Endothelial cell of umbilical vein (primary cell): Measurements from ENCODE around the gene PXMP4. TPM values are rescaled to one million over a fixed set of nuclear protein-coding genes. Genes with fewer than 3 reads are reported as not detected.

Experiments
- BruUV-seq: library from RNA; stranded (reverse); fragments of 400-500 nt; replicated peaks from 2 replicates; lab custom pipeline; 2021; lab: Mats Ljungman, UMichigan
- CTCF ChIA-PET: fragments of 300-600, 350-600 bp; sonication (Branson Sonifier 250); formaldehyde crosslinking; loops from one replicate; lab custom pipeline; 2021; ENCODE audit warnings: antibody characterized with exemption, inconsistent platforms; lab: Charles Lee
- POLR2A ChIA-PET: fragments of 300-600, 350-600 bp; sonication (Branson Sonifier 250); formaldehyde crosslinking; loops from one replicate; lab custom pipeline; 2021; ENCODE audit warnings: antibody characterized with exemption, inconsistent platforms; lab: Charles Lee
- DNase-seq: peaks from one replicate; pipeline ENCODE4 v3.0.0-alpha.2; 2011; ENCODE audit warnings: low read depth, low spot score
- FAIRE-seq: peaks from 2 replicates; lab custom pipeline; 2011; peaks lifted over from hg19 to GRCh38; lab: Jason Lieb, UNC
- H2AFZ ChIP-seq: 2 replicates; pipeline ENCODE4 v1.6.0; 2012; ENCODE audit warnings: low read depth, low read length, control low read depth, inconsistent platforms
- H3K27ac ChIP-seq: 2 replicates; pipeline ENCODE4 v1.5.1; 2011; ENCODE audit warnings: low read depth, mild to moderate bottlenecking, control low read depth, low read length, moderate library complexity; ENCODE audit not compliant: insufficient read depth
- H3K27me3 ChIP-seq, 2 experiments: 2 replicates each; pipeline versions ENCODE4 v1.6.0 to v1.6.1; 2011; ENCODE audit warnings: low read length in 2 of 2, mixed read lengths in 1 of 2; ENCODE audit not compliant: control insufficient read depth in 2 of 2, insufficient read depth in 2 of 2
- H3K36me3 ChIP-seq, 2 experiments: 2 replicates in 1 of 2; 3 replicates in 1 of 2; pipeline ENCODE4 v1.5.1; 2011; ENCODE audit warnings: low read length in 2 of 2, mild to moderate bottlenecking in 1 of 2, moderate library complexity in 1 of 2; ENCODE audit not compliant: control insufficient read depth in 2 of 2, insufficient read depth in 2 of 2; ENCODE audit errors: extremely low read depth in 1 of 2
- H3K4me1 ChIP-seq: 3 replicates; pipeline ENCODE4 v1.5.1; 2011; ENCODE audit warnings: mild to moderate bottlenecking, low read length; ENCODE audit not compliant: control insufficient read depth, insufficient read depth; ENCODE audit errors: extremely low read depth
- H3K4me2 ChIP-seq: 2 replicates; pipeline ENCODE4 v1.6.1; 2011; ENCODE audit warnings: low read length, control low read depth, mixed read lengths; ENCODE audit not compliant: insufficient read depth
- H3K4me3 ChIP-seq, 3 experiments: fragments of 200-600 bp in 1 of 3; sonication (generic), shearing (Covaris generic) in 1 of 3; replicated peaks in 1 of 3; 2 replicates each; pipeline ENCODE4 v1.5.1; 2011 to 2016; ENCODE audit warnings: control low read depth in 3 of 3, low read length in 3 of 3, mild to moderate bottlenecking in 2 of 3, inconsistent platforms in 1 of 3, low read depth in 1 of 3, moderate library complexity in 1 of 3; ENCODE audit not compliant: insufficient read depth in 1 of 3
- H3K79me2 ChIP-seq: 2 replicates; pipeline ENCODE4 v1.6.0; 2012; ENCODE audit warnings: low read length, inconsistent platforms; ENCODE audit not compliant: control insufficient read depth, insufficient read depth
- H3K9ac ChIP-seq: replicated peaks from 2 replicates; pipeline ENCODE3; 2011; ENCODE audit warnings: low read length, control low read depth; ENCODE audit not compliant: insufficient read depth; ENCODE audit errors: extremely low read depth
- H3K9me1 ChIP-seq: replicated peaks from 3 replicates; pipeline ENCODE4 v1.6.0; 2011; ENCODE audit warnings: mild to moderate bottlenecking, low read length; ENCODE audit not compliant: control insufficient read depth, insufficient read depth; ENCODE audit errors: extremely low read depth
- H3K9me3 ChIP-seq: replicated peaks from 2 replicates; pipeline ENCODE4 v1.5.1; 2012; ENCODE audit warnings: low read length, inconsistent platforms; ENCODE audit not compliant: control insufficient read depth, insufficient read depth
- H4K20me1 ChIP-seq: replicated peaks from 2 replicates; pipeline ENCODE3; 2011; ENCODE audit warnings: mild to moderate bottlenecking, low read length; ENCODE audit not compliant: control insufficient read depth, insufficient read depth; ENCODE audit errors: extremely low read depth
- CTCF ChIP-seq, 2 donors: IDR thresholded peaks; 1 replicate in 1 of 2; 2 replicates in 1 of 2; pipeline ENCODE4 v1.5.1; 2011; ENCODE audit warnings: low read length in 2 of 2, mild to moderate bottlenecking in 2 of 2, moderate library complexity in 2 of 2, control low read depth in 1 of 2, inconsistent platforms in 1 of 2, low read depth in 1 of 2; ENCODE audit not compliant: insufficient read depth in 1 of 2; ENCODE audit errors: extremely low read depth in 1 of 2
- EZH2 ChIP-seq: IDR thresholded peaks from 2 replicates; pipeline ENCODE4 v1.6.1; 2012; ENCODE audit warnings: borderline replicate concordance, low read depth, mild to moderate bottlenecking, moderate library complexity, low read length, inconsistent platforms; ENCODE audit not compliant: severe bottlenecking
- FOS ChIP-seq: IDR thresholded peaks from 2 replicates; pipeline ENCODE4 v1.6.1; 2011; ENCODE audit warnings: mild to moderate bottlenecking, low read length, moderate library complexity, borderline replicate concordance; ENCODE audit not compliant: insufficient read depth
- GATA2 ChIP-seq: IDR thresholded peaks from 2 replicates; pipeline ENCODE4 v1.7.0; 2011; ENCODE audit warnings: low read depth, mild to moderate bottlenecking, moderate library complexity, mixed read lengths, low read length; ENCODE audit not compliant: insufficient read length, insufficient read depth
- JUN ChIP-seq: IDR thresholded peaks from 2 replicates; pipeline ENCODE4 v1.6.1; 2011; ENCODE audit warnings: borderline replicate concordance, low read depth; ENCODE audit not compliant: insufficient read length, insufficient read depth
- MAX ChIP-seq: IDR thresholded peaks from 2 replicates; pipeline ENCODE4 v1.6.1; 2011; ENCODE audit not compliant: insufficient read depth, insufficient read length
- MYC ChIP-seq: IDR thresholded peaks from one replicate; pipeline ENCODE4 v1.6.1; 2011; ENCODE audit warnings: mild to moderate bottlenecking, low read depth, low read length
- POLR2A ChIP-seq: IDR thresholded peaks from 2 replicates; pipeline ENCODE4 v1.6.1; 2012; ENCODE audit warnings: low read depth, mild to moderate bottlenecking, control low read depth, low read length
- POLR2AphosphoS5 ChIP-seq: IDR thresholded peaks from 2 replicates; pipeline ENCODE4 v1.6.1; 2012; ENCODE audit warnings: low read depth, mild to moderate bottlenecking, control low read depth, low read length, moderate library complexity; ENCODE audit not compliant: insufficient read depth
- dilution Hi-C: fragments of 300-500 bp; cut with MboI; formaldehyde crosslinking; loops from one replicate; pipeline ENCODE4 v1.15.0; 2019; ENCODE audit warnings: low sequenced_read_pairs; ENCODE audit not compliant: extremely low pct_ligation_motif_present
- intact Hi-C: fragments of 100-400 bp; cut with micrococcal nuclease; formaldehyde crosslinking; loops from one replicate; pipeline ENCODE4 v1.10.0; 2022
- polyA plus RNA-seq, 4 experiments: library from polyadenylated mRNA; depleted of rRNA in 3 of 4; stranded (reverse) in 3 of 4; unstranded in 1 of 4; fragments of >200 nt; gene quantifications; 2 replicates each; pipeline versions ENCODE4 v1.2.1 to v1.2.3, GENCODE V29; 2011 to 2012; ENCODE audit warnings: missing spikeins in 1 of 4
- total RNA-seq: library from RNA; stranded (reverse); gene quantifications from 2 replicates; pipeline ENCODE4 v1.2.3, GENCODE V29; 2021

The PXMP4 gene
- total and polyA plus RNA-seq, 2 donors (not counting 3 experiments of a cell fraction or from before 2014, with no cell fraction given), result 6.9 to 8.5 TPM

- dilution Hi-C loops, result no loop called here
- Histone ChIP-seq H3K9ac (no peak overlapping the region), H3K79me2 (no peaks in the 10 kb centered on the region), H2AFZ (no peak overlapping the region), H3K27me3 (no peaks in the 10 kb centered on the region), H3K27ac (no peak overlapping the region), H3K4me2 (no peak overlapping the region), H3K9me1 (no peaks in the 10 kb centered on the region), H3K9me3 (no peaks in the 10 kb centered on the region), H4K20me1 (no peaks in the 10 kb centered on the region), H3K4me1 (no peaks in the 10 kb centered on the region), H3K36me3 (no peaks in the 10 kb centered on the region), H3K4me3 (no peak overlapping the region)
- TF ChIP-seq MAX (no peak), EZH2 (no peak), POLR2A (no peak), JUN (no peak), CTCF (IDR thresholded peaks at IDR 0.05; ENCODE audit: extremely low read depth in 1 of 2, insufficient read depth in 1 of 2, low read depth in 1 of 2, low read length in 2 of 2) (no peak), POLR2AphosphoS5 (no peak), GATA2 (no peak), FOS (no peak), MYC (no peak)
- FAIRE-seq (no peak), DNase-seq (no peak)
- no TSS peak for BruUV-seq
- POLR2A ChIA-PET, result no interaction called here
- intact Hi-C loops, result no loop called here
- CTCF ChIA-PET, result interaction anchor here (1.2 to 1.3 kb wide), 2 partner anchors 11 to 386 kb away, joined by 3 read pairs; partner anchors contain the start of gene EIF2S2
Measured at GRCh38 chr20:33725607-33726264, 5.6 kb upstream of the PXMP4 start.
